ENCODE measurements around the gene DCD.
A peak's percentile ranks its signal among the peaks of the same experiment; 100 is the strongest.
"Not testable (repeated sequence)": the region's sequence is repeated elsewhere in the genome, so short reads cannot be mapped to it uniquely, and the experiment has no call there.

Gene DCD

GRCh38 chr12:54648265-54648664 lies at the start of gene DCD:
DCD (minus strand) TSS chr12:54648365; CDS start chr12:54648303, 62 bp downstream.
- DNase-seq = no peak

GRCh38 chr12:54697851-54698250 lies 49.7 kb upstream of the DCD start:
- no peak for DNase-seq

GRCh38 chr12:54692353-54692752 lies 44.2 kb upstream of the DCD start:
- DNase-seq = no peak

GRCh38 chr12:54689984-54690383 lies 41.8 kb upstream of the DCD start:
- DNase-seq = peak; percentile 13

GRCh38 chr12:54689034-54689372 lies 40.8 kb upstream of the DCD start:
- no peak for DNase-seq

GRCh38 chr12:54688309-54689033 lies 40.3 kb upstream of the DCD start:
- DNase-seq = no peak

GRCh38 chr12:54684636-54685630 lies 36.8 kb upstream of the DCD start:
- DNase-seq = no peak

GRCh38 chr12:54683398-54683797 lies 35.2 kb upstream of the DCD start:
- no peak for DNase-seq

- no peak for DNase-seq
Observed at GRCh38 chr12:54682674-54683073, 34.5 kb upstream of the DCD start.

- DNase-seq = no peak
Observed at GRCh38 chr12:54680374-54680773, 32.2 kb upstream of the DCD start.

GRCh38 chr12:54678131-54678530 lies 30.0 kb upstream of the DCD start:
- no peak for DNase-seq

GRCh38 chr12:54667945-54668344 lies 19.8 kb upstream of the DCD start:
- no peak for DNase-seq

GRCh38 chr12:54666008-54666407 lies 17.8 kb upstream of the DCD start:
- DNase-seq = no peak

GRCh38 chr12:54665022-54665635 lies 17.0 kb upstream of the DCD start:
- DNase-seq = not testable (repeated sequence)

GRCh38 chr12:54663603-54664002 lies 15.4 kb upstream of the DCD start:
- DNase-seq = no peak

GRCh38 chr12:54662026-54662425 lies 13.9 kb upstream of the DCD start:
- no peak for DNase-seq

GRCh38 chr12:54661048-54661447 lies 12.9 kb upstream of the DCD start:
- DNase-seq = no peak

- no peak for DNase-seq
Observed at GRCh38 chr12:54660320-54660962, 12.3 kb upstream of the DCD start.

- DNase-seq = peak; percentile 38
Observed at GRCh38 chr12:54658306-54659264, 10.4 kb upstream of the DCD start.

GRCh38 chr12:54657105-54657607 lies 9.0 kb upstream of the DCD start:
- DNase-seq = no peak

- DNase-seq = no peak
Observed at GRCh38 chr12:54654926-54655325, 6.8 kb upstream of the DCD start.

- no peak for DNase-seq
Observed at GRCh38 chr12:54653025-54653424, 4.9 kb upstream of the DCD start.

All from HCEC 1CT (cell line).